T-helper 2 cell treated with Interferon-gamma antibody and Interleukin-4, amounts not matched to agents 5 μg/mL and 100 μg/mL, for 36 hours (primary cell): ENCODE measurements around the gene CADPS.

Experiments
- DNase-seq: peaks from one replicate; pipeline ENCODE4 v3.0.0; 2021; ENCODE audit warnings: low spot score
- H3K27ac Mint-ChIP-seq: one replicate; pipeline ENCODE4 v1.8.0; 2021; ENCODE audit warnings: mild to moderate bottlenecking, mixed read lengths
- H3K27me3 Mint-ChIP-seq: one replicate; pipeline ENCODE4 v1.8.0; 2021; ENCODE audit warnings: low read depth, mixed read lengths
- H3K36me3 Mint-ChIP-seq: one replicate; pipeline ENCODE4 v1.8.0; 2021; ENCODE audit warnings: low read depth, mixed read lengths
- H3K4me1 Mint-ChIP-seq: one replicate; pipeline ENCODE4 v1.8.0; 2021; ENCODE audit warnings: low read depth, mixed read lengths
- H3K4me3 Mint-ChIP-seq: one replicate; pipeline ENCODE4 v1.8.0; 2022; ENCODE audit warnings: mild to moderate bottlenecking, moderate library complexity, mixed read lengths
- H3K9me3 Mint-ChIP-seq: one replicate; pipeline ENCODE4 v1.8.0; 2021; ENCODE audit warnings: mixed read lengths

The CADPS gene

GRCh38 chr3:62811119-62811518 is 64.1 kb downstream of the CADPS start:
- no peaks in the 10 kb centered on the region for H3K27me3 Mint-ChIP-seq
- DNase-seq: no peak
- H3K27ac Mint-ChIP-seq: no peak overlapping the region
- H3K9me3 Mint-ChIP-seq: no peaks in the 10 kb centered on the region
- no peaks in the 10 kb centered on the region for H3K4me1 Mint-ChIP-seq
- H3K36me3 Mint-ChIP-seq: no peaks in the 10 kb centered on the region
- H3K4me3 Mint-ChIP-seq: no peak overlapping the region

GRCh38 chr3:62809369-62809768 is 65.8 kb downstream of the CADPS start:
- no peaks in the 10 kb centered on the region for H3K4me1 Mint-ChIP-seq
- H3K27ac Mint-ChIP-seq: no peak overlapping the region
- no peak overlapping the region for H3K4me3 Mint-ChIP-seq
- H3K27me3 Mint-ChIP-seq: no peaks in the 10 kb centered on the region
- DNase-seq: no peak
- H3K9me3 Mint-ChIP-seq: no peaks in the 10 kb centered on the region
- no peaks in the 10 kb centered on the region for H3K36me3 Mint-ChIP-seq

GRCh38 chr3:62805580-62806277 is 69.5 kb downstream of the CADPS start:
- no peaks in the 10 kb centered on the region for H3K36me3 Mint-ChIP-seq
- H3K4me1 Mint-ChIP-seq: no peaks in the 10 kb centered on the region
- no peaks in the 10 kb centered on the region for H3K9me3 Mint-ChIP-seq
- no peak overlapping the region for H3K27ac Mint-ChIP-seq
- peaks cover 2% of the 10 kb centered on the region for H3K27me3 Mint-ChIP-seq
- no peak for DNase-seq
- no peak overlapping the region for H3K4me3 Mint-ChIP-seq

GRCh38 chr3:62805106-62805505 is 70.1 kb downstream of the CADPS start:
- Mint-ChIP-seq H3K9me3 (no peaks in the 10 kb centered on the region), H3K4me3 (no peak overlapping the region), H3K27me3 (peaks cover 2% of the 10 kb centered on the region), H3K36me3 (no peaks in the 10 kb centered on the region), H3K4me1 (no peaks in the 10 kb centered on the region), H3K27ac (no peak overlapping the region)
- no peak for DNase-seq

- no peaks in the 10 kb centered on the region for H3K9me3 Mint-ChIP-seq
- H3K27ac Mint-ChIP-seq: no peak overlapping the region
- H3K27me3 Mint-ChIP-seq: peaks cover 2% of the 10 kb centered on the region
- DNase-seq: no peak
- no peaks in the 10 kb centered on the region for H3K4me1 Mint-ChIP-seq
- H3K4me3 Mint-ChIP-seq: no peak overlapping the region
- H3K36me3 Mint-ChIP-seq: no peaks in the 10 kb centered on the region
Measured at GRCh38 chr3:62803276-62803675, 71.9 kb downstream of the CADPS start.

GRCh38 chr3:62798000-62798399 is 77.2 kb downstream of the CADPS start:
- Mint-ChIP-seq H3K36me3 (no peaks in the 10 kb centered on the region), H3K27ac (no peak overlapping the region), H3K9me3 (no peaks in the 10 kb centered on the region), H3K4me1 (no peaks in the 10 kb centered on the region), H3K27me3 (peaks cover 2% of the 10 kb centered on the region), H3K4me3 (no peak overlapping the region)
- no peak for DNase-seq

GRCh38 chr3:62797132-62797531 is 78.1 kb downstream of the CADPS start:
- no peaks in the 10 kb centered on the region for H3K9me3 Mint-ChIP-seq
- H3K27ac Mint-ChIP-seq: no peak overlapping the region
- no peaks in the 10 kb centered on the region for H3K36me3 Mint-ChIP-seq
- H3K4me1 Mint-ChIP-seq: no peaks in the 10 kb centered on the region
- no peak for DNase-seq
- H3K4me3 Mint-ChIP-seq: no peak overlapping the region
- no peaks in the 10 kb centered on the region for H3K27me3 Mint-ChIP-seq

GRCh38 chr3:62795978-62796657 is 79.1 kb downstream of the CADPS start:
- Mint-ChIP-seq H3K4me1 (no peaks in the 10 kb centered on the region), H3K36me3 (no peaks in the 10 kb centered on the region), H3K27me3 (no peaks in the 10 kb centered on the region), H3K27ac (no peak overlapping the region), H3K4me3 (no peak overlapping the region), H3K9me3 (no peaks in the 10 kb centered on the region)
- DNase-seq: no peak

- Mint-ChIP-seq H3K9me3 (no peaks in the 10 kb centered on the region), H3K4me3 (no peak overlapping the region)
Measured at GRCh38 chr3:62793946-62794345, 81.3 kb downstream of the CADPS start.

GRCh38 chr3:62785384-62785783 is 89.8 kb downstream of the CADPS start:
- Mint-ChIP-seq H3K9me3 (no peaks in the 10 kb centered on the region), H3K27me3 (no peaks in the 10 kb centered on the region), H3K27ac (no peak overlapping the region), H3K36me3 (no peaks in the 10 kb centered on the region), H3K4me3 (no peak overlapping the region), H3K4me1 (no peaks in the 10 kb centered on the region)
- DNase-seq: no peak

More at GRCh38 chr3:62793946-62794345, 81.3 kb downstream of the CADPS start:
- Mint-ChIP-seq H3K27me3 (no peaks in the 10 kb centered on the region), H3K4me1 (no peaks in the 10 kb centered on the region), H3K36me3 (no peaks in the 10 kb centered on the region), H3K27ac (no peak overlapping the region)
- DNase-seq: no peak

- Mint-ChIP-seq H3K9me3 (no peaks in the 10 kb centered on the region), H3K36me3 (no peaks in the 10 kb centered on the region), H3K27me3 (no peaks in the 10 kb centered on the region), H3K4me1 (no peaks in the 10 kb centered on the region), H3K27ac (no peak overlapping the region), H3K4me3 (no peak overlapping the region)
- no peak for DNase-seq
Measured at GRCh38 chr3:62781121-62781520, 94.1 kb downstream of the CADPS start.

- no peak for DNase-seq
- no peak overlapping the region for H3K27ac Mint-ChIP-seq
- no peaks in the 10 kb centered on the region for H3K27me3 Mint-ChIP-seq
- H3K4me1 Mint-ChIP-seq: no peaks in the 10 kb centered on the region
- H3K4me3 Mint-ChIP-seq: no peak overlapping the region
- H3K36me3 Mint-ChIP-seq: no peaks in the 10 kb centered on the region
- no peaks in the 10 kb centered on the region for H3K9me3 Mint-ChIP-seq
Measured at GRCh38 chr3:62777674-62778073, 97.5 kb downstream of the CADPS start.

GRCh38 chr3:62777130-62777529 is 98.1 kb downstream of the CADPS start:
- no peaks in the 10 kb centered on the region for H3K4me1 Mint-ChIP-seq
- no peaks in the 10 kb centered on the region for H3K27me3 Mint-ChIP-seq
- no peak for DNase-seq
- H3K36me3 Mint-ChIP-seq: no peaks in the 10 kb centered on the region
- H3K4me3 Mint-ChIP-seq: no peak overlapping the region
- no peaks in the 10 kb centered on the region for H3K9me3 Mint-ChIP-seq
- H3K27ac Mint-ChIP-seq: no peak overlapping the region

GRCh38 chr3:62774221-62774620 is 101.0 kb downstream of the CADPS start:
- no peak for DNase-seq
- Mint-ChIP-seq H3K9me3 (no peaks in the 10 kb centered on the region), H3K27ac (no peak overlapping the region), H3K4me3 (no peak overlapping the region), H3K27me3 (no peaks in the 10 kb centered on the region), H3K36me3 (no peaks in the 10 kb centered on the region), H3K4me1 (no peaks in the 10 kb centered on the region)
